NB4 (cell line): ENCODE measurements around the gene ZNF793.

Experiments used
- CTCF ChIP-seq: IDR thresholded peaks from one replicate; pipeline ENCODE4 v1.5.1; 2012; ENCODE audit warnings: low read depth, low read length
- MAX ChIP-seq: IDR thresholded peaks from 2 replicates; pipeline ENCODE4 v1.6.1; 2011; ENCODE audit warnings: low read depth, low read length
- MYC ChIP-seq: IDR thresholded peaks from 2 replicates; pipeline ENCODE4 v1.6.1; 2011; ENCODE audit warnings: low read depth, low read length
- POLR2A ChIP-seq: IDR thresholded peaks from 2 replicates; pipeline ENCODE4 v1.6.1; 2011; ENCODE audit warnings: mild to moderate bottlenecking; ENCODE audit not compliant: insufficient read length; ENCODE audit errors: extremely low read depth

GRCh38 chr19:37564624-37565369, 58.1 kb downstream of the ZNF793 start:
- TF ChIP-seq CTCF (no peak), POLR2A (no peak), MYC (no peak), MAX (no peak)
